SK-N-SH treated with all-trans-retinoic acid at 6 μM for 48 hours (cell line): ENCODE measurements around the gene ORC4.

Experiments
- ESRRG ChIP-seq: fragments of 250-450 bp; sonication (Bioruptor Pico); IDR thresholded peaks from 2 replicates; pipeline ENCODE4 v1.6.1; 2021; ENCODE audit warnings: mild to moderate bottlenecking
- GLIS3 ChIP-seq: fragments of 250-450 bp; sonication (Bioruptor Pico); IDR thresholded peaks from 2 replicates; pipeline ENCODE4 v1.5.0; 2020; ENCODE audit warnings: mild to moderate bottlenecking, moderate library complexity
- SNAI2 ChIP-seq: fragments of 250-450 bp; sonication (Bioruptor Pico); IDR thresholded peaks from 2 replicates; pipeline ENCODE4 v1.5.0; 2020; ENCODE audit warnings: mild to moderate bottlenecking, moderate library complexity
- ZFP3 ChIP-seq: fragments of 250-450 bp; sonication (Bioruptor Pico); IDR thresholded peaks from 2 replicates; pipeline ENCODE4 v1.5.0; 2020; ENCODE audit warnings: mild to moderate bottlenecking, moderate library complexity
- ZFP30 ChIP-seq: fragments of 450-650 bp; formaldehyde crosslinking; IDR thresholded peaks from 2 replicates; pipeline ENCODE4 v1.5.0; 2022; ENCODE audit warnings: mild to moderate bottlenecking, moderate library complexity
- ZNF565 ChIP-seq: fragments of 450-650 bp; formaldehyde crosslinking; conservative IDR thresholded peaks from 2 replicates; pipeline ENCODE4 v1.5.0; 2020; ENCODE audit warnings: low read depth, mild to moderate bottlenecking, moderate library complexity
- ZNF70 ChIP-seq: fragments of 450-650 bp; formaldehyde crosslinking; IDR thresholded peaks from 2 replicates; pipeline ENCODE4 v1.5.0; 2020; ENCODE audit warnings: mild to moderate bottlenecking, moderate library complexity
- ZNF8 ChIP-seq: fragments of 450-650 bp; formaldehyde crosslinking; IDR thresholded peaks from 2 replicates; pipeline ENCODE4 v1.5.0; 2020; ENCODE audit warnings: mild to moderate bottlenecking, moderate library complexity
- TF ChIP-seq, protein P1 (sequence below): fragments of 250-450 bp; sonication (Bioruptor Pico); IDR thresholded peaks from 2 replicates; pipeline ENCODE4 v1.5.0; 2020; ENCODE audit warnings: mild to moderate bottlenecking, moderate library complexity
- TF ChIP-seq, protein P2 (sequence below): fragments of 250-450 bp; sonication (Bioruptor Pico); IDR thresholded peaks from 2 replicates; pipeline ENCODE4 v1.5.1; 2021; ENCODE audit warnings: mild to moderate bottlenecking, moderate library complexity
- TF ChIP-seq, protein P3 (sequence below): fragments of 250-450 bp; sonication (Bioruptor Pico); IDR thresholded peaks from 2 replicates; pipeline ENCODE4 v1.8.0; 2021; ENCODE audit warnings: low read depth, mild to moderate bottlenecking, moderate library complexity, borderline replicate concordance
- TF ChIP-seq, protein P4 (sequence below): fragments of 250-450 bp; sonication (Bioruptor Pico); IDR thresholded peaks from 2 replicates; pipeline ENCODE4 v1.8.0; 2020; ENCODE audit warnings: mild to moderate bottlenecking, moderate library complexity, borderline replicate concordance
- TF ChIP-seq, protein P5 (sequence below): fragments of 250-450 bp; sonication (Bioruptor Pico); IDR thresholded peaks from 2 replicates; pipeline ENCODE4 v1.5.1; 2020; ENCODE audit warnings: low read depth, mild to moderate bottlenecking, moderate library complexity

DNA sequence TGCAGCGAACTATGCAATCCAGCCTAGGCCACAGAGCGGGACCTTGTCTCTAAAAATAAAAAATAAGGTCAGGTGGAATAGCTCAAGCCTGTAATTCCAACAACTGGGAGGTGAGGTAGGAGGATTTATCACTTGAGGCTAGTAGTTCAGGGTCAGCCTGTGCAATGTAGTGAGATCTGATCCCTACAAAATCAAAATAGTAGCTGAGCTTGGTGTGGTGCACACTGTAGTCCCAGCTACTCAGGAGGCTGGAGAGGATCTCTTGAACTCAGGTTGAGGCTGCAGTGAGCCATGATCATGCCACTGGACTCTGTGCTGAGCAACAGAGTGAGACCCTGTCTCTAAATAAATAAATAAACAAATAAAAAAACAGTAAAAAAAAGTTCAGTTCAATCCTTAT lies 6.0 kb upstream of the ORC4 start:
- TF ChIP-seq, protein P1, sequence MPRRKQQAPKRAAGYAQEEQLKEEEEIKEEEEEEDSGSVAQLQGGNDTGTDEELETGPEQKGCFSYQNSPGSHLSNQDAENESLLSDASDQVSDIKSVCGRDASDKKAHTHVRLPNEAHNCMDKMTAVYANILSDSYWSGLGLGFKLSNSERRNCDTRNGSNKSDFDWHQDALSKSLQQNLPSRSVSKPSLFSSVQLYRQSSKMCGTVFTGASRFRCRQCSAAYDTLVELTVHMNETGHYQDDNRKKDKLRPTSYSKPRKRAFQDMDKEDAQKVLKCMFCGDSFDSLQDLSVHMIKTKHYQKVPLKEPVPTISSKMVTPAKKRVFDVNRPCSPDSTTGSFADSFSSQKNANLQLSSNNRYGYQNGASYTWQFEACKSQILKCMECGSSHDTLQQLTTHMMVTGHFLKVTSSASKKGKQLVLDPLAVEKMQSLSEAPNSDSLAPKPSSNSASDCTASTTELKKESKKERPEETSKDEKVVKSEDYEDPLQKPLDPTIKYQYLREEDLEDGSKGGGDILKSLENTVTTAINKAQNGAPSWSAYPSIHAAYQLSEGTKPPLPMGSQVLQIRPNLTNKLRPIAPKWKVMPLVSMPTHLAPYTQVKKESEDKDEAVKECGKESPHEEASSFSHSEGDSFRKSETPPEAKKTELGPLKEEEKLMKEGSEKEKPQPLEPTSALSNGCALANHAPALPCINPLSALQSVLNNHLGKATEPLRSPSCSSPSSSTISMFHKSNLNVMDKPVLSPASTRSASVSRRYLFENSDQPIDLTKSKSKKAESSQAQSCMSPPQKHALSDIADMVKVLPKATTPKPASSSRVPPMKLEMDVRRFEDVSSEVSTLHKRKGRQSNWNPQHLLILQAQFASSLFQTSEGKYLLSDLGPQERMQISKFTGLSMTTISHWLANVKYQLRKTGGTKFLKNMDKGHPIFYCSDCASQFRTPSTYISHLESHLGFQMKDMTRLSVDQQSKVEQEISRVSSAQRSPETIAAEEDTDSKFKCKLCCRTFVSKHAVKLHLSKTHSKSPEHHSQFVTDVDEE (CRISPR knock-in tag): no peak
- TF ChIP-seq, protein P2, sequence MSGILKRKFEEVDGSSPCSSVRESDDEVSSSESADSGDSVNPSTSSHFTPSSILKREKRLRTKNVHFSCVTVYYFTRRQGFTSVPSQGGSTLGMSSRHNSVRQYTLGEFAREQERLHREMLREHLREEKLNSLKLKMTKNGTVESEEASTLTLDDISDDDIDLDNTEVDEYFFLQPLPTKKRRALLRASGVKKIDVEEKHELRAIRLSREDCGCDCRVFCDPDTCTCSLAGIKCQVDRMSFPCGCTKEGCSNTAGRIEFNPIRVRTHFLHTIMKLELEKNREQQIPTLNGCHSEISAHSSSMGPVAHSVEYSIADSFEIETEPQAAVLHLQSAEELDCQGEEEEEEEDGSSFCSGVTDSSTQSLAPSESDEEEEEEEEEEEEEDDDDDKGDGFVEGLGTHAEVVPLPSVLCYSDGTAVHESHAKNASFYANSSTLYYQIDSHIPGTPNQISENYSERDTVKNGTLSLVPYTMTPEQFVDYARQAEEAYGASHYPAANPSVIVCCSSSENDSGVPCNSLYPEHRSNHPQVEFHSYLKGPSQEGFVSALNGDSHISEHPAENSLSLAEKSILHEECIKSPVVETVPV (CRISPR knock-in tag): no peak
- no peak for TF ChIP-seq GLIS3 (CRISPR knock-in tag)
- TF ChIP-seq ZNF8 (CRISPR knock-in tag): no peak
- no peak for TF ChIP-seq SNAI2 (CRISPR knock-in tag)
- TF ChIP-seq, protein P3, sequence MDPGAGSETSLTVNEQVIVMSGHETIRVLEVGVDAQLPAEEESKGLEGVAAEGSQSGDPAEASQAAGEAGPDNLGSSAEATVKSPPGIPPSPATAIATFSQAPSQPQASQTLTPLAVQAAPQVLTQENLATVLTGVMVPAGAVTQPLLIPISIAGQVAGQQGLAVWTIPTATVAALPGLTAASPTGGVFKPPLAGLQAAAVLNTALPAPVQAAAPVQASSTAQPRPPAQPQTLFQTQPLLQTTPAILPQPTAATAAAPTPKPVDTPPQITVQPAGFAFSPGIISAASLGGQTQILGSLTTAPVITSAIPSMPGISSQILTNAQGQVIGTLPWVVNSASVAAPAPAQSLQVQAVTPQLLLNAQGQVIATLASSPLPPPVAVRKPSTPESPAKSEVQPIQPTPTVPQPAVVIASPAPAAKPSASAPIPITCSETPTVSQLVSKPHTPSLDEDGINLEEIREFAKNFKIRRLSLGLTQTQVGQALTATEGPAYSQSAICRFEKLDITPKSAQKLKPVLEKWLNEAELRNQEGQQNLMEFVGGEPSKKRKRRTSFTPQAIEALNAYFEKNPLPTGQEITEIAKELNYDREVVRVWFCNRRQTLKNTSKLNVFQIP (CRISPR knock-in tag): no peak
- TF ChIP-seq ZNF565: no peak
- no peak for TF ChIP-seq ZNF70 (CRISPR knock-in tag)
- TF ChIP-seq, protein P4, sequence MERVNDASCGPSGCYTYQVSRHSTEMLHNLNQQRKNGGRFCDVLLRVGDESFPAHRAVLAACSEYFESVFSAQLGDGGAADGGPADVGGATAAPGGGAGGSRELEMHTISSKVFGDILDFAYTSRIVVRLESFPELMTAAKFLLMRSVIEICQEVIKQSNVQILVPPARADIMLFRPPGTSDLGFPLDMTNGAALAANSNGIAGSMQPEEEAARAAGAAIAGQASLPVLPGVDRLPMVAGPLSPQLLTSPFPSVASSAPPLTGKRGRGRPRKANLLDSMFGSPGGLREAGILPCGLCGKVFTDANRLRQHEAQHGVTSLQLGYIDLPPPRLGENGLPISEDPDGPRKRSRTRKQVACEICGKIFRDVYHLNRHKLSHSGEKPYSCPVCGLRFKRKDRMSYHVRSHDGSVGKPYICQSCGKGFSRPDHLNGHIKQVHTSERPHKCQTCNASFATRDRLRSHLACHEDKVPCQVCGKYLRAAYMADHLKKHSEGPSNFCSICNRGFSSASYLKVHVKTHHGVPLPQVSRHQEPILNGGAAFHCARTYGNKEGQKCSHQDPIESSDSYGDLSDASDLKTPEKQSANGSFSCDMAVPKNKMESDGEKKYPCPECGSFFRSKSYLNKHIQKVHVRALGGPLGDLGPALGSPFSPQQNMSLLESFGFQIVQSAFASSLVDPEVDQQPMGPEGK (CRISPR knock-in tag): no peak
- TF ChIP-seq, protein P5, sequence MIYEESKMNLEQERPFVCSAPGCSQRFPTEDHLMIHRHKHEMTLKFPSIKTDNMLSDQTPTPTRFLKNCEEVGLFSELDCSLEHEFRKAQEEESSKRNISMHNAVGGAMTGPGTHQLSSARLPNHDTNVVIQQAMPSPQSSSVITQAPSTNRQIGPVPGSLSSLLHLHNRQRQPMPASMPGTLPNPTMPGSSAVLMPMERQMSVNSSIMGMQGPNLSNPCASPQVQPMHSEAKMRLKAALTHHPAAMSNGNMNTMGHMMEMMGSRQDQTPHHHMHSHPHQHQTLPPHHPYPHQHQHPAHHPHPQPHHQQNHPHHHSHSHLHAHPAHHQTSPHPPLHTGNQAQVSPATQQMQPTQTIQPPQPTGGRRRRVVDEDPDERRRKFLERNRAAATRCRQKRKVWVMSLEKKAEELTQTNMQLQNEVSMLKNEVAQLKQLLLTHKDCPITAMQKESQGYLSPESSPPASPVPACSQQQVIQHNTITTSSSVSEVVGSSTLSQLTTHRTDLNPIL (CRISPR knock-in tag): no peak
- TF ChIP-seq ZFP30: no peak
- TF ChIP-seq ZFP3 (CRISPR knock-in tag): no peak
- TF ChIP-seq ESRRG (CRISPR knock-in tag): no peak
